Astrocyte of the cerebellum (primary cell): ENCODE data around the gene GUK1.

Experiments
- DNase-seq: peaks from one replicate; pipeline ENCODE4 v3.0.0-alpha.2; 2011; ENCODE audit warnings: low read depth
- H3K4me3 ChIP-seq: 2 replicates; pipeline ENCODE4 v1.5.1; 2011; ENCODE audit warnings: mild to moderate bottlenecking, low read depth, low read length, moderate library complexity
- in situ Hi-C: cut with HindIII; loops from 2 replicates; pipeline ENCODE4 v1.10.0; 2017; ENCODE audit warnings: low sequenced_read_pairs
- TF ChIP-seq, protein P1 (sequence below): IDR thresholded peaks from 2 replicates; pipeline ENCODE4 v1.5.1; 2012; ENCODE audit warnings: low read length, low read depth, moderate library complexity, mild to moderate bottlenecking; ENCODE audit errors: missing control alignments

Gene GUK1

DNA sequence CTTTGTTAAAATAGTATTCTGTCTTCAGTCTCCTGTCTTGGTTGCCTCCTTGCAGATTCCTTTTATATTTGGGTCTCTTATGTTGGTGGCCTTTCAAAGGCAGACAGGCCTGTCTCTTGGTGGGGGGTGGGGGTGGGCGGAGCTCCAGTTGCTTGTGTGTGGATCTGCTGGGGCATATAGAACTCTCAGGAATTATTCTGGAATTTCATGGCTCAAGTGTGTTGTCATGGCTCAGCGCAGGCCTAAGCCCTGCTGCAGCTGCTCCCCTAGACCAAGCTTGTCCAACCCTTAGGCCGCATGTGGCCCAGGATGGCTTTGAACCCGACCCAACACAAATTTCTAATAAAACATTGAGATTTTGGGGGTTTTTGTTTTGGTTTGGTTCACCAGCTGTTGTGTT, 44.9 kb upstream of the GUK1 start:
- in situ Hi-C loops: no loop called here
- TF ChIP-seq, protein P1, sequence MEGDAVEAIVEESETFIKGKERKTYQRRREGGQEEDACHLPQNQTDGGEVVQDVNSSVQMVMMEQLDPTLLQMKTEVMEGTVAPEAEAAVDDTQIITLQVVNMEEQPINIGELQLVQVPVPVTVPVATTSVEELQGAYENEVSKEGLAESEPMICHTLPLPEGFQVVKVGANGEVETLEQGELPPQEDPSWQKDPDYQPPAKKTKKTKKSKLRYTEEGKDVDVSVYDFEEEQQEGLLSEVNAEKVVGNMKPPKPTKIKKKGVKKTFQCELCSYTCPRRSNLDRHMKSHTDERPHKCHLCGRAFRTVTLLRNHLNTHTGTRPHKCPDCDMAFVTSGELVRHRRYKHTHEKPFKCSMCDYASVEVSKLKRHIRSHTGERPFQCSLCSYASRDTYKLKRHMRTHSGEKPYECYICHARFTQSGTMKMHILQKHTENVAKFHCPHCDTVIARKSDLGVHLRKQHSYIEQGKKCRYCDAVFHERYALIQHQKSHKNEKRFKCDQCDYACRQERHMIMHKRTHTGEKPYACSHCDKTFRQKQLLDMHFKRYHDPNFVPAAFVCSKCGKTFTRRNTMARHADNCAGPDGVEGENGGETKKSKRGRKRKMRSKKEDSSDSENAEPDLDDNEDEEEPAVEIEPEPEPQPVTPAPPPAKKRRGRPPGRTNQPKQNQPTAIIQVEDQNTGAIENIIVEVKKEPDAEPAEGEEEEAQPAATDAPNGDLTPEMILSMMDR: no peak
- no peak overlapping the region for H3K4me3 ChIP-seq
- no peak for DNase-seq

DNA sequence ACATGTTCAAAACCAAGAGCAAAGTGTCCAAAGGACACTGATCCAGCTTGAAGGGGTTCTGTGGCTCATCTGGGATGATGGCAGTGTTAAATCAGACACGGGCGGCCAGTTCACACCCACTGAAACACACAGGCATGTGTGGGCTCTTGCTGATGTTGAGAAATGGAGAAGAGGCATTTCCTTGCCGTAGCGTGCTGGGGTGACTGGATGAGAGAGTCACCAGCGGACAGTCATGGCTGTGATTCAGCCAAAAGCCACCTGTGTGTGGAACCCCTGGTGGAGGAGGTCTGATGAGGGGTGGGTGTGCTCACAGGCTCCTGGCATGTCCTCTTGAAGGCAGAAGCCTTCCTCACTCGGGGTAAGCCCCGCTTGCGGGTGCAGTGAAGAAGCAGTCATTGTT, 44.1 kb upstream of the GUK1 start:
- in situ Hi-C loops: no loop called here
- H3K4me3 ChIP-seq: no peak overlapping the region
- TF ChIP-seq, protein P1: no peak
- no peak for DNase-seq

GRCh38 chr1:228096416-228097332, 43.4 kb upstream of the GUK1 start:
- in situ Hi-C loops: no loop called here
- TF ChIP-seq, protein P1: no peak
- no peak overlapping the region for H3K4me3 ChIP-seq
- no peak for DNase-seq

GRCh38 chr1:228097333-228098081, 42.6 kb upstream of the GUK1 start:
- TF ChIP-seq, protein P1: no peak
- in situ Hi-C loops: no loop called here
- no peak for DNase-seq
- no peak overlapping the region for H3K4me3 ChIP-seq

- DNase-seq: no peak
Measured at GRCh38 chr1:228098323-228098931, 41.7 kb upstream of the GUK1 start.

DNA sequence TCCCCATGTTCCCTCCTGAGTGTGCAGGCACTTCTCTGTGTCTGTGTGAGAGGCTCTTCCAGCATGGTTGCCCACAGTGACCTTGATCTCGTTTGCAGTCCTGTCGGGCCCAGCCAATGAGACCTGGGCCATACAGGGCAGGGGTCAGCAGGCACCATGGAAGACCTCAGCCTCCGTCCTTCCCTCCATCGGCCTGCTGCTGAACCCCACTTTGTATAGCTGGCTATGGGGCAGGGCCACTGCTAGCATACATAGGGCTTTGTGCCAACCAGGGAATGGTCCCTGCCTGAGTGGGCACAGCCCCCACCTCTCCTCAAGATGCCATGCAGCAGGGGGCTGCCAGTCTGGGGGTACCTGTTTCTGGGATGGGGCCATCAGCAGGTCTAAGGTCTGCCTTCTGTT, 40.7 kb upstream of the GUK1 start:
- DNase-seq: no peak
- H3K4me3 ChIP-seq: no peak overlapping the region
- in situ Hi-C loops: no loop called here
- TF ChIP-seq, protein P1: no peak

More at GRCh38 chr1:228098323-228098931, 41.7 kb upstream of the GUK1 start:
- in situ Hi-C loops: no loop called here
- TF ChIP-seq, protein P1: no peak
- no peak overlapping the region for H3K4me3 ChIP-seq
